Keratinocyte (primary cell): ENCODE measurements around the gene VPS8.

Source experiments
- EZH2 ChIP-seq: IDR thresholded peaks from one replicate; pipeline ENCODE4 v1.6.1; 2012; ENCODE audit warnings: inconsistent platforms, mild to moderate bottlenecking, low read length, moderate library complexity
- TF ChIP-seq, protein P1 (sequence below), 3 experiments: IDR thresholded peaks in 1 of 3; conservative IDR thresholded peaks in 1 of 3; optimal IDR thresholded peaks in 1 of 3; 2 replicates in 2 of 3; 3 replicates in 1 of 3; pipeline versions ENCODE3 to v1.5.1; 2011; ENCODE audit warnings: low read length in 3 of 3, mild to moderate bottlenecking in 3 of 3, moderate library complexity in 2 of 3, control low read depth in 1 of 3, inconsistent platforms in 1 of 3; ENCODE audit not compliant: insufficient read depth in 2 of 3; ENCODE audit errors: extremely low read depth in 1 of 3

DNA sequence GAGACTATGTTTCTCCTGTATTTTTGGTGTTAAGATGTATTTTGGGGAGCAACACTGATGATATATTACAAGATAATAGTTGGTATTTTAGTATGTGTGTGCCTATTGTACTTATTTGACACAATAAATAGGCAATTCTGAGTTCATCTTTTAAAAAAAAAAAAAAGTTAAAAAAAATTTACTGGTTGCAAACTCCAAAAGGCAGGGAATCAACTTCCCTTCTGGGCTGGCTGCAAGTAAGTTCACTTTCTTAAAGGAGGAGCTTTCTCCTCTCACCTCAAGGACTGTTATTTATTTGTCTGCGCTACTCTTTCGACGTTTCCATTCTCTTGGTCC is 335 bp upstream of the VPS8 start:
- TF ChIP-seq, protein P1, sequence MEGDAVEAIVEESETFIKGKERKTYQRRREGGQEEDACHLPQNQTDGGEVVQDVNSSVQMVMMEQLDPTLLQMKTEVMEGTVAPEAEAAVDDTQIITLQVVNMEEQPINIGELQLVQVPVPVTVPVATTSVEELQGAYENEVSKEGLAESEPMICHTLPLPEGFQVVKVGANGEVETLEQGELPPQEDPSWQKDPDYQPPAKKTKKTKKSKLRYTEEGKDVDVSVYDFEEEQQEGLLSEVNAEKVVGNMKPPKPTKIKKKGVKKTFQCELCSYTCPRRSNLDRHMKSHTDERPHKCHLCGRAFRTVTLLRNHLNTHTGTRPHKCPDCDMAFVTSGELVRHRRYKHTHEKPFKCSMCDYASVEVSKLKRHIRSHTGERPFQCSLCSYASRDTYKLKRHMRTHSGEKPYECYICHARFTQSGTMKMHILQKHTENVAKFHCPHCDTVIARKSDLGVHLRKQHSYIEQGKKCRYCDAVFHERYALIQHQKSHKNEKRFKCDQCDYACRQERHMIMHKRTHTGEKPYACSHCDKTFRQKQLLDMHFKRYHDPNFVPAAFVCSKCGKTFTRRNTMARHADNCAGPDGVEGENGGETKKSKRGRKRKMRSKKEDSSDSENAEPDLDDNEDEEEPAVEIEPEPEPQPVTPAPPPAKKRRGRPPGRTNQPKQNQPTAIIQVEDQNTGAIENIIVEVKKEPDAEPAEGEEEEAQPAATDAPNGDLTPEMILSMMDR (optimal IDR thresholded peaks at IDR 0.05 in 1 of 3, IDR thresholded peaks at IDR 0.05 in 1 of 3, conservative IDR thresholded peaks at IDR 0.05 in 1 of 3; ENCODE audit: extremely low read depth in 1 of 3, insufficient read depth in 2 of 3, low read length in 3 of 3): no peak
- no peak for TF ChIP-seq EZH2
